AG10803 (cell line): Measurements from ENCODE around the gene BMPR1B.

Experiments used
- DNase-seq: peaks from one replicate; pipeline ENCODE4 v3.0.0; 2010; ENCODE audit warnings: low read depth
- H3K4me3 ChIP-seq: 2 replicates; pipeline ENCODE4 v1.5.1; 2011; ENCODE audit warnings: mild to moderate bottlenecking, low read length, control low read depth
- TF ChIP-seq, protein P1 (sequence below): conservative IDR thresholded peaks from 2 replicates; pipeline ENCODE4 v1.5.1; 2011; ENCODE audit warnings: mild to moderate bottlenecking, low read length, control low read depth, inconsistent platforms

Gene BMPR1B

GRCh38 chr4:94939791-94940519, 182.2 kb downstream of the BMPR1B start:
- no peak overlapping the region for H3K4me3 ChIP-seq
- TF ChIP-seq, protein P1, sequence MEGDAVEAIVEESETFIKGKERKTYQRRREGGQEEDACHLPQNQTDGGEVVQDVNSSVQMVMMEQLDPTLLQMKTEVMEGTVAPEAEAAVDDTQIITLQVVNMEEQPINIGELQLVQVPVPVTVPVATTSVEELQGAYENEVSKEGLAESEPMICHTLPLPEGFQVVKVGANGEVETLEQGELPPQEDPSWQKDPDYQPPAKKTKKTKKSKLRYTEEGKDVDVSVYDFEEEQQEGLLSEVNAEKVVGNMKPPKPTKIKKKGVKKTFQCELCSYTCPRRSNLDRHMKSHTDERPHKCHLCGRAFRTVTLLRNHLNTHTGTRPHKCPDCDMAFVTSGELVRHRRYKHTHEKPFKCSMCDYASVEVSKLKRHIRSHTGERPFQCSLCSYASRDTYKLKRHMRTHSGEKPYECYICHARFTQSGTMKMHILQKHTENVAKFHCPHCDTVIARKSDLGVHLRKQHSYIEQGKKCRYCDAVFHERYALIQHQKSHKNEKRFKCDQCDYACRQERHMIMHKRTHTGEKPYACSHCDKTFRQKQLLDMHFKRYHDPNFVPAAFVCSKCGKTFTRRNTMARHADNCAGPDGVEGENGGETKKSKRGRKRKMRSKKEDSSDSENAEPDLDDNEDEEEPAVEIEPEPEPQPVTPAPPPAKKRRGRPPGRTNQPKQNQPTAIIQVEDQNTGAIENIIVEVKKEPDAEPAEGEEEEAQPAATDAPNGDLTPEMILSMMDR: no peak
- no peak for DNase-seq

- DNase-seq: no peak
- no peak overlapping the region for H3K4me3 ChIP-seq
- TF ChIP-seq, protein P1: no peak
Measured at GRCh38 chr4:94940520-94940908, 182.8 kb downstream of the BMPR1B start.

- TF ChIP-seq, protein P1: no peak
- H3K4me3 ChIP-seq: no peak overlapping the region
- DNase-seq: no peak
Measured at GRCh38 chr4:94941706-94942105, 184.0 kb downstream of the BMPR1B start.

- H3K4me3 ChIP-seq: no peak overlapping the region
- TF ChIP-seq, protein P1: no peak
- DNase-seq: no peak
Measured at GRCh38 chr4:94944726-94945125, 187.0 kb downstream of the BMPR1B start.

GRCh38 chr4:94947681-94948108, 189.9 kb downstream of the BMPR1B start:
- TF ChIP-seq, protein P1: no peak
- DNase-seq: no peak
- H3K4me3 ChIP-seq: no peak overlapping the region

GRCh38 chr4:94954251-94954650, 196.5 kb downstream of the BMPR1B start:
- TF ChIP-seq, protein P1: no peak
- no peak for DNase-seq
- no peak overlapping the region for H3K4me3 ChIP-seq

- no peak for DNase-seq
- TF ChIP-seq, protein P1: no peak
- no peak overlapping the region for H3K4me3 ChIP-seq
Measured at GRCh38 chr4:94957030-94957429, 199.3 kb downstream of the BMPR1B start.
